DMS79 treated with DMSO at 0.1 percent for 48 hours (cell line): Measurements from ENCODE around the gene ADCY3.

Experiments used
- DNase-seq: peaks from one replicate; lab custom pipeline; 2025; lab: John Stamatoyannopoulos, UW

The ADCY3 gene

GRCh38 chr2:24925815-24926214, 5.8 kb upstream of the ADCY3 start:
- no peak for DNase-seq

GRCh38 chr2:24924732-24925131, 4.7 kb upstream of the ADCY3 start:
- no peak for DNase-seq

- DNase-seq: no peak
Measured at GRCh38 chr2:24924266-24924665, 4.2 kb upstream of the ADCY3 start.

DNA sequence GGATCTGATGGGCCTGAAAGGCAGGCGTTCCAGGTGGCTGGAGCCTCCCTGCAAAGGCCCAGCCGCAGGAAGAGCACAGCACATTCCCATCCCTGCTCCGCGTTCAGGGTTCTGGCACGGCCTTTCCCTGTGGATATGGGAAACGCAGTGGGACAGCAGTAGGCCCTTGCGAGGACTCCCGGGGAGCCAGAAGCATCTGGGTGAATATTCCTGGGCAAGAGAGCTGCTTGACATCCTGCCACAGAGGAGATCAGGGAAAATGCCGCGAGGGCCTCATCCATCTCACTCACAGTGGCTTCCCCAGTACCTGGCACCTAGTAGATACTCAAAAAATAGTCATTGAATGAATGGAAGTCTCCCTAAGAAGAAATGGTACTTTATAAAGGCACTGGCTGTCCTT, 3.1 kb upstream of the ADCY3 start:
- DNase-seq: no peak

DNA sequence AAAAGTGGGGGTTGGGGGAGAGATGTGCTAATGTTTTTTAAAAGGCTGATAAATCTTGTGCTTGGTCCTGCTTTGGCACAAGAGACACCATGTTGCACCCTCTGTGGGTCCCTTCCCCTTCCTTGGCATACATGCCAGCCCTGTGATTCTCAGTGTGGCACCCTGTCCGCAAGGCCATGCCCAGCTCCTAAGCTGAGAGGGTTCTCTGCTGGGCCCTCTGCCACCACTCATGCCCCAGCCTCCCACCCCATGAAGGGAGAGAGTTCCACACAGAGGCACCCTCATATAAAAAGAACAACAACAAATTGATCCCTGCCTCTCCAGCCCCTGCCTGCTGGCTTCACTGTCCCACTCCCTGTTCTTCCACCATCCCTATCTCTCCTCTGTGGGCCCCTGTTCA, 2.5 kb upstream of the ADCY3 start:
- DNase-seq: no peak

- peak; percentile 35 for DNase-seq
Measured at GRCh38 chr2:24920809-24921441, 888 bp upstream of the ADCY3 start.

DNA sequence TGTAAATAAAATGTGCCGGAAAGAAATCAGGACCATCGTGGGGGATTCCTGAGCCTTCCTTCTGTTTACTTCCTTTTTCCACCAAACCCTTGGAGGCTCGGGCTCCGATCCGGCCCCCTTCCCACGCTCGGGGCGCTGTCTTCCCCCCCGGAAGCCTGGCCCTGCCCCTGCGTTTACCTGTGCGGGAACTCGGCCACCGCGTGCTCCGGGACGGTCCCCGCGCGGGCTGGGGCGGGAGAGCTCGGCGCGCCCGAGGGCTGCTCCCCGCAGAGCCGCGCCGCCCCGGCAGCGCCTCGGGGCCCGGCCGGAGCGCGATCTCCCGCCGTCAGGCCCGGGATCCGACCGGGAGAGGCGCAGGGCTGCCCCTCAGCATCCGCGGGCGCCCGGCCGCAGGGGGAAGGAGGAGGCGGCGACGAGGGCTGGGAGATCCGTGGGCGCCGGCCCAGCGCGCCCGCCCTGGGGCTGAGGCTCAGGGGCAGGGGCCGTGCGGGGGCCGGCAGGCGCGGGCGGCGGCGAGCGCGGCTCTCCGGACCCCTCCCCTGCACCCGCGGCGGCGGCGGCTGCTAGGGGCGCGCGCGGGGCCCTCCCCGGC, 435 bp downstream of the ADCY3 start:
- DNase-seq: no peak

DNA sequence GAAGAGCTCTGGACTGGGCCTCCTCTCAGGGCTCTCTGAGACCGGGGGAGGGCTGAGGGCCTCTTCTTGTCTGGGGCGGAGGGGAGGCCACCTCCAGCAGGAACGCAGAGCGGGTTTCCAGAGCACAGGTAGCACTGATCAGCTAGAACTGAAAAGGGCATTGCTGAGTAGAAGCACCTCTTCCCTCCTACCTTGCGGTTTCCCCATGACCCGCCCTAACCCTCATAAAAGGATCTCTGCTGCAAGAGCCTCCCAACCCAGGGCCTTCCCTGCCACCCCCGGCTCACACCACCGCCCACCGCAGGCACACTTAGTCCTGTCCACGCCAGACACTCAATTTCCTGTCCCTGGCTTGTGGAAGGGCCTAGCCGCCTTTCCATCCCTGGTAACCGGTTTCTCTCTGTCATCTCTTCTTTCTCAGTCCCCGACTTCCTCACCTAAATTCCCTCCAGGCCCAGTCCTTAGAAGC, 966 bp downstream of the ADCY3 start:
- DNase-seq: peak; percentile 79

DNA sequence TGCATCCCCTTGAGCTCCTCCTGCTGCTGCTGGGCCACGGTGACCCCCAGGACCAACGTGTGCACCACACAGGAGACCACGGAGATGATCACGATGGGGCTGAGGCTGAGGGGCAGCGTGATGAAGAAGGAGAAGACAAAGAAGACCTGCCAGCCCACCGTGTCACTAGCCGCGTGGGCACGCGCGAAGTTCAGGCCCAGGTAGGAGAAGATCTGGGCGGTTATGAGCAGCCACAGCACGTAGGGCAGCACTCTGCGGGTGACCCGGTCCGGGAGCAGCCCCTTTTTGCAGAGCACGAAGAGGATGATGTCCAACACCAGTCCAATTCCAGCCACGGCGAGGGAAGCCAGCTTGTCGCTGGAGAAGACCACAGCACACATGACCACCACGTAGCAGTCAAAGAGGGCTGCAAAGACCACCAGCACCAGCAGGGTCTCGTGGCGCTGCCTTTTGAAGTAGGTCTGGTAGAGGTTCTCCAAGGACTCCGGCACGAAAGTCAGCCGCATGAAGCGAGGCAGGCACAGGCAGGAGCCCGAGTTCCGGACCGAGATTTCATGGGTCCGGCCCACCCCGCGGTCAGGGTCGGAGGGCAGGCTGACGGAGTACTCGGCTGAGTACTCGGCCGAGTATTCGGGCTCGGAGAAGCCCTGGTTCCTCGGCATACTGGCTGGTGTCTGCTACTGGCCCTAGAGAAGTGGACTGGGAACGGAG, 1.6 kb downstream of the ADCY3 start:
- no peak for DNase-seq

- no peak for DNase-seq
Measured at GRCh38 chr2:24917731-24918325, 2.2 kb downstream of the ADCY3 start.

- DNase-seq: no peak
Measured at GRCh38 chr2:24917086-24917485, 3.0 kb downstream of the ADCY3 start.

DNA sequence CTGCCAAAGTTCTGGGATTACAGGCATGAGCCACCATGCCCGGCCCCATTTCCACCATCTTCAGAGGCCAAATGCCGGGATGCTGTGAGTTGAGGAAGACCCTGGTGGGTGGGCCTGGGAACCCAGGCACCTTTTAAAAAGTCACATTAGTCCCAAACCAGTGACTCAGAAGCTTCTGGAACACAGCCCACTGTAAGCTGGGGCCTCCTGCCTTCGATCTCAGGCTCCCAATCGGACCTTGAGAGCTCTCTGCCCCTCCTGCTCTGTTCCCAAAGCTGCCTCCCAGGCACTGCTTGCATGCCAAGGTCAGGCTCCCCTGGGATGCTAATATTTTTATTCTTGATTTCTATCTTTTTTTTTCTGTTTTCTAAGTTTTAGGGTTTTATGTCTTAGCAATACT, 4.2 kb downstream of the ADCY3 start:
- DNase-seq: no peak

- DNase-seq: no peak
Measured at GRCh38 chr2:24915175-24915574, 4.9 kb downstream of the ADCY3 start.

DNA sequence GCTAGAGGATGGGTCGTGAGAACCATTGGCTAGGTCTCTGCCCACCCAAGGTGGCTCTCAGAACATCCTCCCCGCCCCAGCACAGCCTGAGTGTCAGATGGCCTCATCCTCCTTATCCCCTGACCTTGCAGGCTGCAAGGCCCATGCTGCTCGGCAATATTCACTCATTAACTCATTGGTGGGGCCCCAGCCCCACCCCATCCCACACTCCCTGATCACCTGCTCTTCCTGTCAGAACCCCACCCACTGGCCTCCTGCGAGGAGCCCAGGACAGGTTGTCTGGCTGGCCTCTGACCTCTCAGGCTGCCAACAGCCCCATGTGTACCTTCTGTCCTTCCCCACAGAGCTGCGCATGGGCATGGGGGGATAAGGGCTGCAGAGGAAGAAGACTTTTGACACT, 5.3 kb downstream of the ADCY3 start:
- DNase-seq: no peak

DNA sequence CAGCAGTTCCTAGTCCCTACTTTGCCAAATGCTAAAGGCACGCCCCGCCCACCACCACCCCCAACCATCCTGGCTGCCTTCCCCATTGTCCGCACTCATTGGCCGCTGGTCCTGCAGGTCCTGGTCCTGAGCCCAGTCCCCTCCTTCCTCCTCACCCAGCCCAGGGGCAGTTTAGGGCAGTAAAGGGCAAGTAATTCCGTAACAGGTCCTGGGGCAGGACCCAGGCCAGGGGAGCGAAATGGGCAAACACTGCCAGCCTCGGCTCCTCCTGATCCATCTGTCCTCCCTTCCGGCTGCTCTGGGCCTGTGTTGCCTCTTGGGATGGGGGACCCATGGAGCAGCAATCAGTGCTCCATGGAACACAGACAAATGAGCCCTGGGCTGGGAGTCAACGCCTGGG, 6.1 kb downstream of the ADCY3 start:
- DNase-seq: no peak

GRCh38 chr2:24912986-24913385, 7.1 kb downstream of the ADCY3 start:
- no peak for DNase-seq

- DNase-seq: no peak
Measured at GRCh38 chr2:24912523-24912922, 7.5 kb downstream of the ADCY3 start.

DNA sequence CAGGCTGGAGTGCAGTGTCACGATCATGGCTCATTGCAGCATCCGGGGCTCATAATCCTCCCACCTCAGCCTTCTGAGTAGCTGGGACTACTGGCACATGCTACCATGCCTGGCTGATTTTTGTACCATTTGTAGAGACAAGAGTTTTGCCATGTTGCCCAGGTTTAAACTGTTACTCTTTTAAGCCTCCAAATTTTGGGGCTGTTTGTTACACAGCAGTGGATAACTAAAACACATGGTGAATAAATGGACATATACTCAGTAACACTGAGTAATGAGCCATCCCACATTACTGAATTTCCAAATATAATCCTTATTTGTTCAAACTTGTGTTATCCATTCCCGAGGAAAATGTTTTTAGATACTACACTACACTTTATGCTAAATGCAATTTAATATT, 9.8 kb downstream of the ADCY3 start:
- no peak for DNase-seq

DNA sequence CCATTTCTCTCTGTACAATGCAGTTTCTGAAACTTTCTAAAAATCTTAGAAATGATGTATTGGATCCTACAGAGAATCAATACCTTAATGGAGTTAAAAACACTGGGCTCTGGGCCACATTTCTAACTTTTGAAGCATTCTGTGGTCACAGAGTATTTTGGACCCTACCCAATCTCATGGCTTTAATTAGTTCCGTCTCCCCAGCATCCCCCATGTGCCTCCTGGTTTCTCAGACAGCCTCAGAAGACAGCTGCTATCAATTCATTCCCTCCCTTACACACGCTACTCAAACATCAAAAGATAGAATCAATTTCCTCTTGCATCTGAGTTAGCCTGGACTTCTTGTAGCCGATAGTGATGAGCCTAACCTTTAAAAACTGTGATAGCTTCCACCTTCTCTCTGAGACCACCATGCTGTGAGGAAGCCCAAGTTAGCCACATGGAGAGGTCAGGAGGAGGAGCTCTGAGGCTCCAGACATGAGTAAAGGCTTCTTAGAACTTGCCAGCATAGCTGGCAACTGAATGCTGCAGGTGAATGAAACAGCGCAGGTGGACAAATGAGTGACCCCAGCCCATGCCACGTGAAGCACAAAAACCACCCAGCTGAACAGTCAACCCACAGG, 10.4 kb downstream of the ADCY3 start:
- no peak for DNase-seq

DNA sequence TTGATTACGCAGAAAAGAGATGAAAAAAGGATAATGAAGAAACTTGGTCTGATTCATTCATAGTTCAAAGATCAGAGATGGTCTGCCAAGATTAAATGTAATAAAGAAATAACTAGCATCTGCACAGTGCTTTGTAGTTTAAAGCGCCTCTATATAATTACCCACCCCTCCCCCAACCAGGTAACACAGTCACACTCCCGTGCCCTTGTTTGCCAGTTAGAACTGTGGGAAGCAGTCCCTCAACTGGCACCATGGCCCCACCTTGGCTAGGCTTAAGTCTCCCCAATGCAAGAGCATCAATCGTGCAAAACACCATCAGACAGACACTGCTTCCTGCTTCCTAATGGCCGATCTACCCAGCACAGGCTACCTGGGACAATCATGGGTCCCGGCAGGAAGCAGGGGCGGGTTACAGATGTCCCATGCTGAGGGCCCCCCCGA, 11.6 kb downstream of the ADCY3 start:
- DNase-seq: no peak

- DNase-seq: no peak
Measured at GRCh38 chr2:24907116-24907515, 12.9 kb downstream of the ADCY3 start.

DNA sequence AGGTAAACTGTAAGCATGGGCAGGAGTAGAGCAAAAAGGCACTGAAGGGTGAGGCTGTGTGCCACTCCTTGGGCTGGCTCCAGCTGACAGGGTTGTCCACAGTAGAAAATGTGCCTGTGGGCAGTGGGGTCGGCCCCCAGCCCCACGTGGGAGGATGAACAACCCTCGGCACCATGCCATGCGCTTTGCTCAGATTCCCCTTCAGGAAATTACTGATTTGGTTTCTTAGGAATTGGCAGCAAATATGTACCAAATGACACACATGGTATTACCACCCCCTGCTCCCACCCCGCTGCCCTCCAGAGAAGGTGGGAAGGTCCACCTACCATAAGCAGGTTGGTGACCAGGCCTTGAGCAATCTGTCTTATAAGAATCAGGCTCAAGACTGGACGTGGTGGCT, 13.6 kb downstream of the ADCY3 start:
- no peak for DNase-seq
